Measurements from ENCODE around the gene DOP1B. TPM values are rescaled to one million over a fixed set of nuclear protein-coding genes. Genes with fewer than 3 reads are reported as not detected.

Gene DOP1B
- total and polyA plus RNA-seq, 2 donors = 5.7 to 6.5 TPM

DNA sequence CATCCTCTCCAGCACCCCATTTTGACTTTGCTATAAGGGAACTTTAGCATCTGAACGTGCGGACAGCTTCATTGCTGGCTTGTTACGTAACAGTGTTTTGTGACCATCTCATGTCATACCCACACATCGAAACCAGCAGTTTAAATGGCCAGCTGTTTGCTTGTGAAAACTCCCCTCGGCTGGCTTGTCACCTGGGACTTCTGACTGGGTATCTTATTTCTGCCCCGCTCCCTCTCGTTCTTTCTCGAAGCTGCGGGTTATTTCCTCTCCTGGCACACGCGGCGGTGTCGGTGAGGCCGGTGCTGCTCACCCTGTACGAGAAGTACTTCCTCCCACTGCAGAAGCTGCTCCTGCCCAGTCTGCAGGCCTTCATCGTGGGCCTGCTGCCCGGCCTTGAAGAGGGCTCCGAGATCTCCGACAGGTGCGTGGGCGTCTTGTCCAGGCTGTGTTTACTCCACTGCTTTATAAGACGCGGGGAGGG, 43.5 kb downstream of the DOP1B start:
- peaks cover 7 to 12% of the 10 kb centered on the region in 2 donors for H3K36me3 ChIP-seq (ENCODE audit: control insufficient read depth in 2 of 2, insufficient read depth in 2 of 2, low read length in 1 of 2)
- H3K4me3 ChIP-seq (ENCODE audit: low read length in 2 of 2) = no peak overlapping the region
- no peak overlapping the region for H3K27ac ChIP-seq (ENCODE audit: low read depth in 1 of 2, low read length in 1 of 2)
- no peaks in the 10 kb centered on the region for H3K27me3 ChIP-seq (ENCODE audit: control insufficient read depth in 2 of 2, insufficient read depth in 1 of 2, low read length in 1 of 2)
- H3K4me1 ChIP-seq (ENCODE audit: control insufficient read depth in 2 of 2, insufficient read depth in 2 of 2, low read length in 2 of 2) = no peaks in the 10 kb centered on the region
- 95% methylated on average over 23 of the region's 23 CpGs for WGBS
- H3K9me3 ChIP-seq (ENCODE audit: control insufficient read depth in 2 of 2, insufficient read depth in 1 of 2, low read length in 1 of 2) = no peaks in the 10 kb centered on the region
- DNase-seq (ENCODE audit: low read depth in 6 of 9, low spot score in 9 of 9) = no peak

DNA sequence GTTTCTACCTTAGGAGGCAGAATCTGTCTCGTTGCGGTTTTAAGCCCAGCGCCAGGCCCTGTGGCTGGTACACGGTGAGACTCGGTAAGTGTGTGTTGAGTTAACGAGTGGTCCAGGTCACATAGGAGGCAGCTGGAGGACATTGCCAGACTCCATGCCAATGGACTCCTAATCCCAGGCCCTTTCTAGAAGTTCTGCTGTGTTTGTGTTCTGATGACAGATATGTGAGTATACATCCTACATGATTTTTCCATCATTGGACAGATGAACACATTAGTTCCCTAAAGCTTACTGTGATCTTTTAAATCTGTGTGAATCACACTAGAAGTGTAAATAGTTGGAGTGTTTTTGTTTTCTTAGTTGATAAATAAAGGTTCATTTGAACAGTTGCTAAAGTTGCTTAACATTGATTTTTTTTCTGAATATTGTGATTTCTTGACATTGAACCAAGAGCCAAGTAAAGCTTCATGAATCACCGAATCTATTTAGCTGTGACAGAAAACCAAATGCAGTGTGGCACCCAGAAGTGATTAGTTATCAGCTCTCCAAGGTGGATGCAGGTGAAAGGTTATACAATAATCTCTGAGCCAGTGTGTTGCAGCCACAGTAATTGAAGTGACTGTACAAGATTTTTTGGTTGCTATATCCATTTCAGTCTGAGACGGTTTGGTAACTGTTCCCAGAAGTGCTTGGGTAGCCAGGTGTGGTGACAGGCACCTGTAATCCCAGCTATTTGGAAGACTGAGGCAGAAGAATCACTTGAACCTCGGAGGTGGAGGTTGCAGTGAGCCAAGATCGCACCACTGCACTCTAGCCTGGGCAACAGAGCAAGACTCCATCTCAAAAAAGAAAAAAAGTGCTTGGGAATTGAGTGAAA, 46.3 kb downstream of the DOP1B start:
- no peak for DNase-seq (ENCODE audit: low read depth in 6 of 9, low spot score in 9 of 9)
- 96% methylated on average over 10 of the region's 10 CpGs for WGBS

DNA sequence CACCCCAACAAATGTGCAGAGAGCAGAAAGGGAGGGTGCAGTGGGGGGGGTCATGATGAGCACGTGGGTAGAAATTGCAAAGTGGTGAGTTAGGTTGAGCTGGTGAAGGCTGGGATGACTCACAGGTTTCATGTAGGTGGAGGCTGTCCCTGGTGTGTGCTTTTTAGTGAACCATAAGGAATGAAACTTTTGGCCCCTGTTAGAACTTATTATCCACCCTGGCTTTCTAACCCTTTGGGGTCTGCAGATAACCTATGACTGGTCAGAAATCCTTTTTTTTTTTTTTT, 46.9 kb downstream of the DOP1B start:
- no peaks in the 10 kb centered on the region for H3K4me1 ChIP-seq (ENCODE audit: control insufficient read depth in 2 of 2, insufficient read depth in 2 of 2, low read length in 2 of 2)
- H3K4me3 ChIP-seq (ENCODE audit: low read length in 2 of 2) = no peak overlapping the region
- WGBS = 82% methylated on average over 1 of the region's 1 CpG
- H3K9me3 ChIP-seq (ENCODE audit: control insufficient read depth in 2 of 2, insufficient read depth in 1 of 2, low read length in 1 of 2) = no peaks in the 10 kb centered on the region
- no peak overlapping the region for H3K27ac ChIP-seq (ENCODE audit: low read depth in 1 of 2, low read length in 1 of 2)
- DNase-seq (ENCODE audit: low read depth in 6 of 9, low spot score in 9 of 9) = no peak
- H3K27me3 ChIP-seq (ENCODE audit: control insufficient read depth in 2 of 2, insufficient read depth in 1 of 2, low read length in 1 of 2) = no peaks in the 10 kb centered on the region
- H3K36me3 ChIP-seq (ENCODE audit: control insufficient read depth in 2 of 2, insufficient read depth in 2 of 2, low read length in 1 of 2) = peaks cover 8 to 12% of the 10 kb centered on the region in 2 donors

More for the DNA sequence above, 46.3 kb downstream of the DOP1B start:
- Histone ChIP-seq H3K4me3 (ENCODE audit: low read length in 2 of 2) (no peak overlapping the region), H3K4me1 (ENCODE audit: control insufficient read depth in 2 of 2, insufficient read depth in 2 of 2, low read length in 2 of 2) (no peaks in the 10 kb centered on the region), H3K27ac (ENCODE audit: low read depth in 1 of 2, low read length in 1 of 2) (no peak overlapping the region), H3K9me3 (ENCODE audit: control insufficient read depth in 2 of 2, insufficient read depth in 1 of 2, low read length in 1 of 2) (no peaks in the 10 kb centered on the region), H3K36me3 (ENCODE audit: control insufficient read depth in 2 of 2, insufficient read depth in 2 of 2, low read length in 1 of 2) (peaks cover 7 to 12% of the 10 kb centered on the region in 2 donors), H3K27me3 (ENCODE audit: control insufficient read depth in 2 of 2, insufficient read depth in 1 of 2, low read length in 1 of 2) (no peaks in the 10 kb centered on the region)

DNA sequence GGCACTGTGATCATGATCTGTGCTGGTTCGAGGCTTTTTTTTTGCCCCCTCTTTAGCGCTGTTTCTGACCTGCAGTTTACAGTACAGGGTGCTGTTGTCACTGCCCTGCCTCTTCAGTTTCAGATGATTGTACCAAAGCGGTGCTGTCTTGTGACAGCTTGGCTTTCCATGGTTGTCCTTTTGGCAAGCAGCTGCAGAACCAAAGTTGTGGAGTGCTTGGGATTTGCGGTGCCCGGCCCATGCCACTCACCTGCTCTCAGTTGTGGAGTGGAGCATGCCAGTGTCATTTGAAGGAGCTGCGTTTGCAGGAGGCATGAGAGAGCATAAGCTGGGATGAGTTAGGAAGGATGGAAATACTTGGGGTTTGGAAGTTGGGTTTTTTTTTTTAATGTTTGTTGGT, 48.4 kb downstream of the DOP1B start:
- Histone ChIP-seq H3K36me3 (ENCODE audit: control insufficient read depth in 2 of 2, insufficient read depth in 2 of 2, low read length in 1 of 2) (peaks cover 9 to 16% of the 10 kb centered on the region in 2 donors), H3K27me3 (ENCODE audit: control insufficient read depth in 2 of 2, insufficient read depth in 1 of 2, low read length in 1 of 2) (no peaks in the 10 kb centered on the region), H3K27ac (ENCODE audit: low read depth in 1 of 2, low read length in 1 of 2) (no peak overlapping the region), H3K9me3 (ENCODE audit: control insufficient read depth in 2 of 2, insufficient read depth in 1 of 2, low read length in 1 of 2) (no peaks in the 10 kb centered on the region), H3K4me1 (ENCODE audit: control insufficient read depth in 2 of 2, insufficient read depth in 2 of 2, low read length in 2 of 2) (peaks cover 0 to 4% of the 10 kb centered on the region in 2 donors), H3K4me3 (ENCODE audit: low read length in 2 of 2) (no peak overlapping the region)
- 98% methylated on average over 6 of the region's 6 CpGs for WGBS
- no peak for DNase-seq (ENCODE audit: low read depth in 6 of 9, low spot score in 9 of 9)

DNA sequence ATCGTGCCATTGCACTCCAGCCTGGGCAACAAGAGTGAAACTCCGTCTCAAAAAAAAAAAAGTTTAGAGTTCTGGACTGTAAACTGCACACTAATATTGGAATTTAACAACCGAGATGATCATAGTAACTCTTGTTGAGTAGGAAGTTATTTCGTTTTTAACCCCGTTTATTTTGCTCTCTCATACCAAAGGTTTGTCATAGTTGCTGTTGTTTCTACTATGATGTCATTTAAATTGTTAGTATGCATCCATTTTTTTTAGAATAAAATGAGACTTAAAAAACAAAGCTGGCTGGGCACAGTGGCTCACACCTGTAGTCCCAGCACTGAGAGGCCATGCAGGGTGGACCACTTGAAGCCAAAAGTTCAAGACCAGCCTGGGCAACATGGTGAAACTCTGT, 49.3 kb downstream of the DOP1B start:
- peaks cover 7 to 14% of the 10 kb centered on the region in 2 donors for H3K36me3 ChIP-seq (ENCODE audit: control insufficient read depth in 2 of 2, insufficient read depth in 2 of 2, low read length in 1 of 2)
- WGBS = 98% methylated on average over 5 of the region's 5 CpGs
- H3K27ac ChIP-seq (ENCODE audit: low read depth in 1 of 2, low read length in 1 of 2) = no peak overlapping the region
- no peak for DNase-seq (ENCODE audit: low read depth in 6 of 9, low spot score in 9 of 9)
- no peaks in the 10 kb centered on the region for H3K27me3 ChIP-seq (ENCODE audit: control insufficient read depth in 2 of 2, insufficient read depth in 1 of 2, low read length in 1 of 2)
- H3K4me1 ChIP-seq (ENCODE audit: control insufficient read depth in 2 of 2, insufficient read depth in 2 of 2, low read length in 2 of 2) = peaks cover 0 to 4% of the 10 kb centered on the region in 2 donors
- H3K9me3 ChIP-seq (ENCODE audit: control insufficient read depth in 2 of 2, insufficient read depth in 1 of 2, low read length in 1 of 2) = no peaks in the 10 kb centered on the region
- H3K4me3 ChIP-seq (ENCODE audit: low read length in 2 of 2) = no peak overlapping the region

Other genes starting within 250 kb of the DOP1B start
- 11.7 TPM for gene SETD4, start 96.3 kb upstream of the DOP1B start, total RNA-seq
- gene SETD4, start 96.3 kb upstream of the DOP1B start, polyA plus RNA-seq = 11.7 TPM
- gene CBR1, start 86.8 kb upstream of the DOP1B start, total RNA-seq = 26.2 TPM
- gene CBR1, start 86.8 kb upstream of the DOP1B start, polyA plus RNA-seq = 57.7 TPM
- gene CBR3, start 21.7 kb upstream of the DOP1B start, total RNA-seq = 1.5 TPM
- gene CBR3, start 21.7 kb upstream of the DOP1B start, polyA plus RNA-seq = 9.1 TPM
- gene MORC3, start 163.4 kb downstream of the DOP1B start, total RNA-seq = 48.1 TPM
- gene MORC3, start 163.4 kb downstream of the DOP1B start, polyA plus RNA-seq = 33.2 TPM
- gene CHAF1B, start 228.6 kb downstream of the DOP1B start, total RNA-seq = 6.1 TPM
- gene CHAF1B, start 228.6 kb downstream of the DOP1B start, polyA plus RNA-seq = 1.8 TPM

All from thymus (tissue), 11 donors.